GM19240 (cell line): Measurements from ENCODE around the gene PHYHD1.

Experiments
- DNase-seq: peaks from one replicate; pipeline ENCODE4 v3.0.0; 2011; ENCODE audit warnings: low spot score; ENCODE audit not compliant: insufficient read length

PHYHD1 gene

GRCh38 chr9:128920381-128921058 lies at the start of gene PHYHD1:
Gene PHYHD1 (plus strand): TSS chr9:128920982. CDS start chr9:128922324, 1,342 bp downstream.
- no peak for DNase-seq

- DNase-seq, result no peak
Observed at GRCh38 chr9:128877852-128878251, 42.9 kb upstream of the PHYHD1 start.

- DNase-seq, result peak; percentile 93
Observed at GRCh38 chr9:128881884-128882676, 38.7 kb upstream of the PHYHD1 start, which contains the start of the genes KYAT1 and LRRC8A. Gene KYAT1 (minus strand): TSS chr9:128881950. CDS start chr9:128845405, 36,545 bp downstream. Gene LRRC8A (plus strand): TSS chr9:128882133. CDS start chr9:128907165, 25,032 bp downstream.

GRCh38 chr9:128882677-128883603 lies 37.8 kb upstream of the PHYHD1 start:
- DNase-seq, result no peak

GRCh38 chr9:128884164-128884563 lies 36.6 kb upstream of the PHYHD1 start:
- no peak for DNase-seq

GRCh38 chr9:128885376-128885775 lies 35.4 kb upstream of the PHYHD1 start:
- DNase-seq, result no peak

- DNase-seq, result no peak
Observed at GRCh38 chr9:128885798-128886197, 35.0 kb upstream of the PHYHD1 start.

GRCh38 chr9:128886211-128886891 lies 34.4 kb upstream of the PHYHD1 start:
- no peak for DNase-seq

- DNase-seq, result no peak
Observed at GRCh38 chr9:128887049-128887448, 33.7 kb upstream of the PHYHD1 start.

- no peak for DNase-seq
Observed at GRCh38 chr9:128887914-128888350, 32.9 kb upstream of the PHYHD1 start.

- no peak for DNase-seq
Observed at GRCh38 chr9:128891321-128892220, 29.2 kb upstream of the PHYHD1 start.

GRCh38 chr9:128892221-128892921 lies 28.4 kb upstream of the PHYHD1 start:
- DNase-seq, result no peak

GRCh38 chr9:128893354-128893753 lies 27.4 kb upstream of the PHYHD1 start:
- DNase-seq, result no peak

GRCh38 chr9:128894764-128895163 lies 26.0 kb upstream of the PHYHD1 start:
- DNase-seq, result no peak

- DNase-seq, result no peak
Observed at GRCh38 chr9:128895556-128895955, 25.2 kb upstream of the PHYHD1 start.

GRCh38 chr9:128898382-128898781 lies 22.4 kb upstream of the PHYHD1 start:
- no peak for DNase-seq

- no peak for DNase-seq
Observed at GRCh38 chr9:128898845-128899565, 21.8 kb upstream of the PHYHD1 start.

- DNase-seq, result no peak
Observed at GRCh38 chr9:128899566-128900322, 21.0 kb upstream of the PHYHD1 start.
